Measurements from ENCODE around the gene DIRAS1.
"Not testable (repeated sequence)": the region's sequence is repeated elsewhere in the genome, so short reads cannot be mapped to it uniquely, and the experiment has no call there.

DNA sequence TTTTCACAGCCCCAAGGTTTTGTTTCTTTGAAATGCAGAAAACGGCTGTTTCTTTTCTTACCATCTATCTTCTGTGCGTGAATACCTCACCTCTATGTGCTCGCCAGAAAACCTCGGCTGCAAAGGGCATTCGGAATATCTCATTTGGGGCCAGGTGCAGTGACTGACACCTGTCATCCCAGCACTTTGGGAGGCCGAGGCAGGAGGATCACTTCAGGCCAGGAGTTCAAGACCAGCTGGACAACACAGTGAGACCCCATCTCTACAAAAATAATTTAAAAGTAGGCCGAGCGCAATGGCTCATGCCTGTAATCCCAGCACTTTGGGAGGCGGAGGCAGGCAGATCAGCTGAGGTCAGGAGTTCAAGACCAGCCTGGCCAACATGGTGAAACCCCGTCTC, 53.8 kb downstream of the DIRAS1 start:
- TF ChIP-seq, protein P1, sequence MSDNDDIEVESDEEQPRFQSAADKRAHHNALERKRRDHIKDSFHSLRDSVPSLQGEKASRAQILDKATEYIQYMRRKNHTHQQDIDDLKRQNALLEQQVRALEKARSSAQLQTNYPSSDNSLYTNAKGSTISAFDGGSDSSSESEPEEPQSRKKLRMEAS (IDR thresholded peaks at IDR 0.05) = not testable (repeated sequence)
- not testable (repeated sequence) for TF ChIP-seq SP1 (IDR thresholded peaks at IDR 0.05; ENCODE audit: low read depth, low read length); SAP30 (IDR thresholded peaks at IDR 0.05; ENCODE audit: insufficient read depth, insufficient replicate concordance, low read length); EZH2 (IDR thresholded peaks at IDR 0.05; ENCODE audit: low read depth, low read length, severe bottlenecking); JUND (IDR thresholded peaks at IDR 0.05; ENCODE audit: low read length); FOSL1 (IDR thresholded peaks at IDR 0.05; ENCODE audit: insufficient read depth, low read depth, low read length); GABPA (IDR thresholded peaks at IDR 0.05; ENCODE audit: borderline replicate concordance, insufficient read depth, low read length); SP2 (IDR thresholded peaks at IDR 0.05; ENCODE audit: low read length); RFX5 (IDR thresholded peaks at IDR 0.05; ENCODE audit: borderline replicate concordance, low read depth, low read length); RBBP5 (IDR thresholded peaks at IDR 0.05; ENCODE audit: borderline replicate concordance, low read depth, low read length)
- TF ChIP-seq, protein P2, sequence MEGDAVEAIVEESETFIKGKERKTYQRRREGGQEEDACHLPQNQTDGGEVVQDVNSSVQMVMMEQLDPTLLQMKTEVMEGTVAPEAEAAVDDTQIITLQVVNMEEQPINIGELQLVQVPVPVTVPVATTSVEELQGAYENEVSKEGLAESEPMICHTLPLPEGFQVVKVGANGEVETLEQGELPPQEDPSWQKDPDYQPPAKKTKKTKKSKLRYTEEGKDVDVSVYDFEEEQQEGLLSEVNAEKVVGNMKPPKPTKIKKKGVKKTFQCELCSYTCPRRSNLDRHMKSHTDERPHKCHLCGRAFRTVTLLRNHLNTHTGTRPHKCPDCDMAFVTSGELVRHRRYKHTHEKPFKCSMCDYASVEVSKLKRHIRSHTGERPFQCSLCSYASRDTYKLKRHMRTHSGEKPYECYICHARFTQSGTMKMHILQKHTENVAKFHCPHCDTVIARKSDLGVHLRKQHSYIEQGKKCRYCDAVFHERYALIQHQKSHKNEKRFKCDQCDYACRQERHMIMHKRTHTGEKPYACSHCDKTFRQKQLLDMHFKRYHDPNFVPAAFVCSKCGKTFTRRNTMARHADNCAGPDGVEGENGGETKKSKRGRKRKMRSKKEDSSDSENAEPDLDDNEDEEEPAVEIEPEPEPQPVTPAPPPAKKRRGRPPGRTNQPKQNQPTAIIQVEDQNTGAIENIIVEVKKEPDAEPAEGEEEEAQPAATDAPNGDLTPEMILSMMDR (IDR thresholded peaks at IDR 0.05; ENCODE audit: control extremely low read depth in 1 of 3, insufficient read depth in 1 of 3, low read depth in 1 of 3, low read length in 3 of 3) = not testable (repeated sequence)
- TF ChIP-seq, protein P3, sequence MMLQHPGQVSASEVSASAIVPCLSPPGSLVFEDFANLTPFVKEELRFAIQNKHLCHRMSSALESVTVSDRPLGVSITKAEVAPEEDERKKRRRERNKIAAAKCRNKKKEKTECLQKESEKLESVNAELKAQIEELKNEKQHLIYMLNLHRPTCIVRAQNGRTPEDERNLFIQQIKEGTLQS (IDR thresholded peaks at IDR 0.05; ENCODE audit: insufficient read depth, low read depth, low read length) = not testable (repeated sequence)

Data from H1 (cell line).